ENCODE results near the gene ANK3.

ANK3 gene

GRCh38 chr10:60288256-60288655 lies 101.4 kb downstream of the ANK3 start:
- H3K4me3 ChIP-seq (ENCODE audit: insufficient read depth in 1 of 2, low read depth in 1 of 2, low read length in 2 of 2) = no peak overlapping the region
- 74% methylated on average over 3 of the region's 3 CpGs for WGBS

GRCh38 chr10:60286559-60286958 lies 103.1 kb downstream of the ANK3 start:
- Histone ChIP-seq H3K4me3 (ENCODE audit: insufficient read depth in 1 of 2, low read depth in 1 of 2, low read length in 2 of 2) (no peak overlapping the region), H2BK12ac (ENCODE audit: low read length in 2 of 2) (no peak overlapping the region), H2AFZ (ENCODE audit: low read depth, low read length) (no peak overlapping the region), H2BK120ac (ENCODE audit: low read depth, low read length) (no peak overlapping the region), H3K23ac (ENCODE audit: low read length in 2 of 2) (no peak overlapping the region), H3K27me3 (ENCODE audit: control insufficient read depth in 1 of 2, insufficient read depth in 1 of 2, low read length in 2 of 2) (no peaks in the 10 kb centered on the region), H3K14ac (ENCODE audit: low read length in 2 of 2) (no peak overlapping the region), H3K9me3 (ENCODE audit: control insufficient read depth, low read length) (no peaks in the 10 kb centered on the region), H3K4me2 (ENCODE audit: low read length, poor library complexity, severe bottlenecking) (no peak overlapping the region), H3K18ac (ENCODE audit: low read depth in 1 of 2, low read length in 2 of 2) (no peak overlapping the region), H3K36me3 (ENCODE audit: control insufficient read depth in 1 of 2, insufficient read depth in 2 of 2, low read depth in 1 of 2, low read length in 2 of 2) (no peaks in the 10 kb centered on the region), H3K4ac (ENCODE audit: low read depth in 1 of 2, low read length in 2 of 2) (no peak overlapping the region), H2BK5ac (ENCODE audit: low read depth, low read length, poor library complexity, severe bottlenecking) (no peak overlapping the region), H2AK5ac (ENCODE audit: low read length, severe bottlenecking) (no peak overlapping the region), H3K9ac (ENCODE audit: low read length) (no peak overlapping the region), H3K27ac (ENCODE audit: low read length, poor library complexity, severe bottlenecking) (no peak overlapping the region), H4K8ac (ENCODE audit: low read length) (no peak overlapping the region), H2BK15ac (ENCODE audit: low read depth, poor library complexity, severe bottlenecking) (no peak overlapping the region), H3K79me1 (replicated peaks; ENCODE audit: low read length, poor library complexity, severe bottlenecking) (peaks cover 11% of the 10 kb centered on the region), H3K4me1 (ENCODE audit: control insufficient read depth, insufficient read depth, low read depth, low read length) (peaks cover 2% of the 10 kb centered on the region), H4K91ac (ENCODE audit: low read length) (no peak overlapping the region)
- DNase-seq = peak; percentile 35
- WGBS = 40% methylated on average over 1 of the region's 1 CpG

More at GRCh38 chr10:60288256-60288655, 101.4 kb downstream of the ANK3 start:
- H3K27ac ChIP-seq (ENCODE audit: low read length, poor library complexity, severe bottlenecking) = no peak overlapping the region
- H3K9me3 ChIP-seq (ENCODE audit: control insufficient read depth, low read length) = no peaks in the 10 kb centered on the region
- peak overlapping the region; percentile 23 to 52 for H3K18ac ChIP-seq (ENCODE audit: low read depth in 1 of 2, low read length in 2 of 2)
- peak overlapping the region in 1 of 2 experiments; percentile 38 for H3K4ac ChIP-seq (ENCODE audit: low read depth in 1 of 2, low read length in 2 of 2)
- no peak overlapping the region for H2AFZ ChIP-seq (ENCODE audit: low read depth, low read length)
- H2BK5ac ChIP-seq (ENCODE audit: low read depth, low read length, poor library complexity, severe bottlenecking) = no peak overlapping the region
- H3K14ac ChIP-seq (ENCODE audit: low read length in 2 of 2) = no peak overlapping the region
- no peak overlapping the region for H3K4me2 ChIP-seq (ENCODE audit: low read length, poor library complexity, severe bottlenecking)
- H3K79me1 ChIP-seq (replicated peaks; ENCODE audit: low read length, poor library complexity, severe bottlenecking) = peaks cover 9% of the 10 kb centered on the region
- no peak overlapping the region for H2BK120ac ChIP-seq (ENCODE audit: low read depth, low read length)
- no peaks in the 10 kb centered on the region for H3K27me3 ChIP-seq (ENCODE audit: control insufficient read depth in 1 of 2, insufficient read depth in 1 of 2, low read length in 2 of 2)
- H2AK5ac ChIP-seq (ENCODE audit: low read length, severe bottlenecking) = peak overlapping the region; percentile 70
- H3K4me1 ChIP-seq (ENCODE audit: control insufficient read depth, insufficient read depth, low read depth, low read length) = peaks cover 2% of the 10 kb centered on the region
- H3K36me3 ChIP-seq (ENCODE audit: control insufficient read depth in 1 of 2, insufficient read depth in 2 of 2, low read depth in 1 of 2, low read length in 2 of 2) = no peaks in the 10 kb centered on the region
- H2BK12ac ChIP-seq (ENCODE audit: low read length in 2 of 2) = no peak overlapping the region
- no peak overlapping the region for H3K9ac ChIP-seq (ENCODE audit: low read length)
- no peak overlapping the region for H2BK15ac ChIP-seq (ENCODE audit: low read depth, poor library complexity, severe bottlenecking)
- H4K8ac ChIP-seq (ENCODE audit: low read length) = no peak overlapping the region
- H3K23ac ChIP-seq (ENCODE audit: low read length in 2 of 2) = no peak overlapping the region
- no peak overlapping the region for H4K91ac ChIP-seq (ENCODE audit: low read length)
- DNase-seq = no peak

DNA sequence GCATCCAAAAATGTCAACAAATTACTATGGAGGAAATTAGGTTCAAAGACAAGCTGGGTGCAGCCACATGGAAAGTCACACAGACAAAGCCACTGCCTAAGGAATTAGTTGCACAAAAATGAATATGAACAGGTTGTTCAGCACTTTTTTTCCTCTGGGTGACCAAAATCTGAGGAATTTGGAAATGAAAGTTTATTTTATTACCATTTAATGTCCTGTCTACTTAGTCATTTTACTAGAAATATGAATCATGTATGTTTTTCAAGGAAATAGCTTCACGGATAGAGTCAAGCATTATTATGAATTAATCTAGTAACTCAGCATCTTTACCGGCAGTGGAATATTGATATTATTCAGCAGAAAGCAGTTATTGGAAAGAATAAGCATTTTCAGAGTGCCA lies 106.3 kb downstream of the ANK3 start:
- no peaks in the 10 kb centered on the region for H3K27me3 ChIP-seq (ENCODE audit: control insufficient read depth in 1 of 2, insufficient read depth in 1 of 2, low read length in 2 of 2)
- no peak overlapping the region for H3K4me2 ChIP-seq (ENCODE audit: low read length, poor library complexity, severe bottlenecking)
- H2BK120ac ChIP-seq (ENCODE audit: low read depth, low read length) = no peak overlapping the region
- H3K14ac ChIP-seq (ENCODE audit: low read length in 2 of 2) = no peak overlapping the region
- H3K9me3 ChIP-seq (ENCODE audit: control insufficient read depth, low read length) = no peaks in the 10 kb centered on the region
- no peak overlapping the region for H3K18ac ChIP-seq (ENCODE audit: low read depth in 1 of 2, low read length in 2 of 2)
- H2BK15ac ChIP-seq (ENCODE audit: low read depth, poor library complexity, severe bottlenecking) = no peak overlapping the region
- H3K23ac ChIP-seq (ENCODE audit: low read length in 2 of 2) = no peak overlapping the region
- no peak overlapping the region for H2BK5ac ChIP-seq (ENCODE audit: low read depth, low read length, poor library complexity, severe bottlenecking)
- H3K36me3 ChIP-seq (ENCODE audit: control insufficient read depth in 1 of 2, insufficient read depth in 2 of 2, low read depth in 1 of 2, low read length in 2 of 2) = peaks cover 0 to under 1% of the 10 kb centered on the region in 2 experiments
- no peak for DNase-seq
- no CpG with 5 or more reads among the region's 2 CpGs for WGBS
- peaks cover 2% of the 10 kb centered on the region for H3K4me1 ChIP-seq (ENCODE audit: control insufficient read depth, insufficient read depth, low read depth, low read length)
- no peak overlapping the region for H3K4ac ChIP-seq (ENCODE audit: low read depth in 1 of 2, low read length in 2 of 2)
- no peak overlapping the region for H2AFZ ChIP-seq (ENCODE audit: low read depth, low read length)
- H3K27ac ChIP-seq (ENCODE audit: low read length, poor library complexity, severe bottlenecking) = peak overlapping the region; percentile 33
- no peak overlapping the region for H2BK12ac ChIP-seq (ENCODE audit: low read length in 2 of 2)
- peak overlapping the region in 1 of 2 experiments; percentile 38 for H3K4me3 ChIP-seq (ENCODE audit: insufficient read depth in 1 of 2, low read depth in 1 of 2, low read length in 2 of 2)
- H3K9ac ChIP-seq (ENCODE audit: low read length) = no peak overlapping the region
- H2AK5ac ChIP-seq (ENCODE audit: low read length, severe bottlenecking) = no peak overlapping the region
- H3K79me1 ChIP-seq (replicated peaks; ENCODE audit: low read length, poor library complexity, severe bottlenecking) = peaks cover 12% of the 10 kb centered on the region
- H4K91ac ChIP-seq (ENCODE audit: low read length) = no peak overlapping the region
- no peak overlapping the region for H4K8ac ChIP-seq (ENCODE audit: low read length)

GRCh38 chr10:60282771-60283353 lies 106.8 kb downstream of the ANK3 start:
- Histone ChIP-seq H3K9ac (ENCODE audit: low read length) (no peak overlapping the region), H3K36me3 (ENCODE audit: control insufficient read depth in 1 of 2, insufficient read depth in 2 of 2, low read depth in 1 of 2, low read length in 2 of 2) (peaks cover 0 to 3% of the 10 kb centered on the region in 2 experiments), H2BK15ac (ENCODE audit: low read depth, poor library complexity, severe bottlenecking) (no peak overlapping the region), H2BK12ac (ENCODE audit: low read length in 2 of 2) (no peak overlapping the region), H3K9me3 (ENCODE audit: control insufficient read depth, low read length) (no peaks in the 10 kb centered on the region), H3K4me3 (ENCODE audit: insufficient read depth in 1 of 2, low read depth in 1 of 2, low read length in 2 of 2) (peak overlapping the region in 1 of 2 experiments; percentile 38), H3K27me3 (ENCODE audit: control insufficient read depth in 1 of 2, insufficient read depth in 1 of 2, low read length in 2 of 2) (no peaks in the 10 kb centered on the region), H2BK5ac (ENCODE audit: low read depth, low read length, poor library complexity, severe bottlenecking) (no peak overlapping the region), H3K23ac (ENCODE audit: low read length in 2 of 2) (no peak overlapping the region), H2BK120ac (ENCODE audit: low read depth, low read length) (peak overlapping the region; percentile 19), H3K27ac (ENCODE audit: low read length, poor library complexity, severe bottlenecking) (peak overlapping the region; percentile 83), H3K4ac (ENCODE audit: low read depth in 1 of 2, low read length in 2 of 2) (no peak overlapping the region), H3K18ac (ENCODE audit: low read depth in 1 of 2, low read length in 2 of 2) (no peak overlapping the region), H3K4me2 (ENCODE audit: low read length, poor library complexity, severe bottlenecking) (peak overlapping the region; percentile 29), H4K8ac (ENCODE audit: low read length) (no peak overlapping the region), H3K4me1 (ENCODE audit: control insufficient read depth, insufficient read depth, low read depth, low read length) (peaks cover 2% of the 10 kb centered on the region), H3K14ac (ENCODE audit: low read length in 2 of 2) (no peak overlapping the region), H2AK5ac (ENCODE audit: low read length, severe bottlenecking) (no peak overlapping the region), H4K91ac (ENCODE audit: low read length) (no peak overlapping the region), H2AFZ (ENCODE audit: low read depth, low read length) (no peak overlapping the region), H3K79me1 (replicated peaks; ENCODE audit: low read length, poor library complexity, severe bottlenecking) (peaks cover 11% of the 10 kb centered on the region)
- peak; percentile 54 for DNase-seq
- WGBS = 100% methylated on average over 2 of the region's 5 CpGs

Measured in mesenchymal stem cell (in vitro differentiated cells and primary cell).